HUES48 (cell line): ENCODE data around the gene RAB3D.
"Not testable (repeated sequence)": the region's sequence is repeated elsewhere in the genome, so short reads cannot be mapped to it uniquely, and the experiment has no call there.

Experiments
- H3K27ac ChIP-seq: one replicate; pipeline ENCODE4 v1.7.0; 2013; ENCODE audit warnings: low read depth, low read length, inconsistent platforms
- H3K27me3 ChIP-seq: 2 replicates; pipeline ENCODE4 v1.6.1; 2013; ENCODE audit warnings: mild to moderate bottlenecking, low read length; ENCODE audit not compliant: control insufficient read depth, insufficient read depth
- H3K36me3 ChIP-seq: 2 replicates; pipeline ENCODE4 v1.6.1; 2013; ENCODE audit warnings: low read length; ENCODE audit not compliant: control insufficient read depth, insufficient read depth
- H3K4me1 ChIP-seq: 2 replicates; pipeline ENCODE4 v1.6.1; 2013; ENCODE audit warnings: mild to moderate bottlenecking, low read length; ENCODE audit not compliant: control insufficient read depth, insufficient read depth
- H3K4me3 ChIP-seq: 2 replicates; pipeline ENCODE4 v1.5.1; 2013; ENCODE audit warnings: mild to moderate bottlenecking, low read depth, low read length
- H3K9ac ChIP-seq: 2 replicates; pipeline ENCODE4 v1.6.1; 2013; ENCODE audit warnings: mild to moderate bottlenecking, low read depth, low read length, moderate library complexity
- H3K9me3 ChIP-seq: 2 replicates; pipeline ENCODE4 v1.6.1; 2013; ENCODE audit warnings: low read length; ENCODE audit not compliant: control insufficient read depth, insufficient read depth

Gene RAB3D

GRCh38 chr19:11333838-11334237 is 5.6 kb downstream of the RAB3D start:
- not testable (repeated sequence) for H3K4me1 ChIP-seq, H3K27ac ChIP-seq, H3K27me3 ChIP-seq, H3K4me3 ChIP-seq, H3K9me3 ChIP-seq, H3K9ac ChIP-seq
- peaks cover 15% of the 10 kb centered on the region for H3K36me3 ChIP-seq

- peaks cover 15% of the 10 kb centered on the region for H3K36me3 ChIP-seq
- H3K4me3 ChIP-seq, result no peak overlapping the region
- H3K4me1 ChIP-seq, result no peaks in the 10 kb centered on the region
- H3K9ac ChIP-seq, result no peak overlapping the region
- no peaks in the 10 kb centered on the region for H3K9me3 ChIP-seq
- no peaks in the 10 kb centered on the region for H3K27me3 ChIP-seq
- H3K27ac ChIP-seq, result no peak overlapping the region
These were observed 6.6 kb downstream of the RAB3D start for GRCh38 chr19:11332822-11333221.

- Histone ChIP-seq H3K4me1 (no peaks in the 10 kb centered on the region), H3K4me3 (no peak overlapping the region), H3K36me3 (peaks cover 15% of the 10 kb centered on the region), H3K27ac (no peak overlapping the region), H3K9me3 (no peaks in the 10 kb centered on the region), H3K27me3 (no peaks in the 10 kb centered on the region), H3K9ac (no peak overlapping the region)
These were observed 8.0 kb downstream of the RAB3D start for GRCh38 chr19:11331502-11331901.

- H3K4me1 ChIP-seq, result no peaks in the 10 kb centered on the region
These were observed 9.3 kb downstream of the RAB3D start for GRCh38 chr19:11330127-11330526.

GRCh38 chr19:11325544-11325943 is 13.9 kb downstream of the RAB3D start:
- no peak overlapping the region for H3K27ac ChIP-seq
- no peaks in the 10 kb centered on the region for H3K27me3 ChIP-seq
- no peaks in the 10 kb centered on the region; the same call in none of the 2 replicates for H3K36me3 ChIP-seq
- no peak overlapping the region for H3K9ac ChIP-seq
- H3K4me3 ChIP-seq, result no peak overlapping the region
- H3K9me3 ChIP-seq, result no peaks in the 10 kb centered on the region
- H3K4me1 ChIP-seq, result peaks cover 6% of the 10 kb centered on the region; the same call in 1 of the 2 replicates

More at GRCh38 chr19:11330127-11330526, 9.3 kb downstream of the RAB3D start:
- Histone ChIP-seq H3K9ac (no peak overlapping the region), H3K4me3 (no peak overlapping the region), H3K27me3 (no peaks in the 10 kb centered on the region), H3K9me3 (no peaks in the 10 kb centered on the region), H3K27ac (no peak overlapping the region), H3K36me3 (peaks cover 7% of the 10 kb centered on the region)

- H3K36me3 ChIP-seq, result no peaks in the 10 kb centered on the region; the same call in none of the 2 replicates
- no peak overlapping the region for H3K9ac ChIP-seq
- no peak overlapping the region for H3K4me3 ChIP-seq
- H3K27ac ChIP-seq, result no peak overlapping the region
- H3K4me1 ChIP-seq, result peaks cover 6% of the 10 kb centered on the region; the same call in 1 of the 2 replicates
- no peaks in the 10 kb centered on the region for H3K9me3 ChIP-seq
- H3K27me3 ChIP-seq, result no peaks in the 10 kb centered on the region
These were observed 14.6 kb downstream of the RAB3D start for GRCh38 chr19:11324748-11325389.

GRCh38 chr19:11324079-11324661 is 15.3 kb downstream of the RAB3D start:
- H3K4me1 ChIP-seq, result peaks cover 6% of the 10 kb centered on the region; the same call in 1 of the 2 replicates
- H3K27me3 ChIP-seq, result no peaks in the 10 kb centered on the region
- no peak overlapping the region for H3K4me3 ChIP-seq
- H3K9me3 ChIP-seq, result no peaks in the 10 kb centered on the region
- H3K9ac ChIP-seq, result no peak overlapping the region
- no peak overlapping the region for H3K27ac ChIP-seq
- H3K36me3 ChIP-seq, result no peaks in the 10 kb centered on the region; the same call in none of the 2 replicates

- no peak overlapping the region for H3K27ac ChIP-seq
- H3K27me3 ChIP-seq, result no peaks in the 10 kb centered on the region
- peaks cover 6% of the 10 kb centered on the region; the same call in 1 of the 2 replicates for H3K4me1 ChIP-seq
- no peak overlapping the region for H3K4me3 ChIP-seq
- no peaks in the 10 kb centered on the region for H3K9me3 ChIP-seq
- H3K36me3 ChIP-seq, result no peaks in the 10 kb centered on the region; the same call in none of the 2 replicates
- H3K9ac ChIP-seq, result no peak overlapping the region
These were observed 15.8 kb downstream of the RAB3D start for GRCh38 chr19:11323601-11324078.

- Histone ChIP-seq H3K4me3 (no peak overlapping the region), H3K36me3 (no peaks in the 10 kb centered on the region; the same call in none of the 2 replicates), H3K9me3 (no peaks in the 10 kb centered on the region), H3K27ac (peak overlapping the region; percentile 39), H3K4me1 (peaks cover 6% of the 10 kb centered on the region; the same call in 1 of the 2 replicates), H3K27me3 (no peaks in the 10 kb centered on the region), H3K9ac (no peak overlapping the region)
These were observed 17.0 kb downstream of the RAB3D start for GRCh38 chr19:11322269-11323024.

GRCh38 chr19:11321191-11322126 is 18.0 kb downstream of the RAB3D start:
- peaks cover 6% of the 10 kb centered on the region; the same call in 1 of the 2 replicates for H3K4me1 ChIP-seq

More at GRCh38 chr19:11321191-11322126, 18.0 kb downstream of the RAB3D start:
- Histone ChIP-seq H3K36me3 (no peaks in the 10 kb centered on the region; the same call in 1 of the 2 replicates), H3K27me3 (no peaks in the 10 kb centered on the region), H3K4me3 (no peak overlapping the region), H3K9ac (no peak overlapping the region), H3K27ac (no peak overlapping the region), H3K9me3 (no peaks in the 10 kb centered on the region)
